H9 (cell line): Measurements from ENCODE around the gene FSIP1. TPM values are rescaled to one million over a fixed set of nuclear protein-coding genes. Genes with fewer than 3 reads are reported as not detected.

Experiments
- DNase-seq: peaks from one replicate; pipeline ENCODE4 v3.0.0-alpha.2; 2017
- H2AFZ ChIP-seq: one replicate; pipeline ENCODE4 v1.6.1; 2013; ENCODE audit warnings: mild to moderate bottlenecking, low read length, control low read depth, moderate library complexity
- H2AK5ac ChIP-seq: 2 replicates; pipeline ENCODE4 v1.6.1; 2013; ENCODE audit warnings: low read length, control low read depth, mixed read lengths; ENCODE audit not compliant: insufficient read length
- H2BK120ac ChIP-seq: one replicate; pipeline ENCODE4 v1.6.1; 2013; ENCODE audit warnings: low read depth, mild to moderate bottlenecking, low read length, control low read depth, inconsistent platforms; ENCODE audit not compliant: poor library complexity, severe bottlenecking
- H2BK12ac ChIP-seq: 2 replicates; pipeline ENCODE4 v1.6.1; 2013; ENCODE audit warnings: low read length, control low read depth, mixed read lengths, low read depth; ENCODE audit not compliant: insufficient read length
- H2BK15ac ChIP-seq: 2 replicates; pipeline ENCODE4 v1.6.1; 2013; ENCODE audit warnings: low read depth, low read length, control low read depth
- H2BK20ac ChIP-seq: one replicate; pipeline ENCODE4 v1.6.1; 2013; ENCODE audit warnings: low read depth, mild to moderate bottlenecking, low read length, control low read depth, inconsistent platforms; ENCODE audit not compliant: poor library complexity, severe bottlenecking
- H2BK5ac ChIP-seq: 2 replicates; pipeline ENCODE4 v1.6.1; 2013; ENCODE audit warnings: low read length, control low read depth, mixed read lengths; ENCODE audit not compliant: insufficient read length
- H3K14ac ChIP-seq: 2 replicates; pipeline ENCODE4 v1.6.1; 2013; ENCODE audit warnings: low read length, control low read depth; ENCODE audit not compliant: insufficient read depth
- H3K18ac ChIP-seq: 2 replicates; pipeline ENCODE4 v1.6.1; 2013; ENCODE audit warnings: low read depth, mild to moderate bottlenecking, mixed read lengths, low read length, control low read depth; ENCODE audit not compliant: insufficient read length
- H3K23ac ChIP-seq: 2 replicates; pipeline ENCODE4 v1.6.1; 2013; ENCODE audit warnings: low read length, control low read depth, mixed read lengths, low read depth; ENCODE audit not compliant: insufficient read length
- H3K23me2 ChIP-seq: 2 replicates; pipeline ENCODE4 v1.6.1; 2013; ENCODE audit warnings: low read depth, mild to moderate bottlenecking, mixed read lengths, low read length, control low read depth; ENCODE audit not compliant: insufficient read length, poor library complexity, severe bottlenecking
- H3K27ac ChIP-seq: 2 replicates; pipeline ENCODE4 v1.5.1; 2013; ENCODE audit warnings: low read length, control low read depth, mixed read lengths, low read depth; ENCODE audit not compliant: insufficient read length
- H3K27me3 ChIP-seq: 2 replicates; pipeline ENCODE4 v1.6.1; 2013; ENCODE audit warnings: low read length, control low read depth, inconsistent platforms; ENCODE audit not compliant: insufficient read depth
- H3K4ac ChIP-seq: 2 replicates; pipeline ENCODE4 v1.6.1; 2013; ENCODE audit warnings: low read depth, mild to moderate bottlenecking, control low read depth, inconsistent platforms, low read length, moderate library complexity
- H3K4me1 ChIP-seq: 2 replicates; pipeline ENCODE4 v1.6.1; 2013; ENCODE audit warnings: low read length, control low read depth, inconsistent platforms; ENCODE audit not compliant: insufficient read depth
- H3K4me2 ChIP-seq: 2 replicates; pipeline ENCODE4 v1.6.1; 2013; ENCODE audit warnings: low read length, control low read depth, mixed read lengths; ENCODE audit not compliant: insufficient read length, insufficient read depth
- H3K56ac ChIP-seq: 2 replicates; pipeline ENCODE4 v1.6.1; 2013; ENCODE audit warnings: low read depth, mild to moderate bottlenecking, mixed read lengths, low read length, control low read depth; ENCODE audit not compliant: insufficient read length
- H3K79me1 ChIP-seq: 2 replicates; pipeline ENCODE4 v1.6.1; 2013; ENCODE audit warnings: low read depth, mild to moderate bottlenecking, moderate library complexity, low read length, control low read depth, inconsistent platforms; ENCODE audit not compliant: insufficient read depth, poor library complexity, severe bottlenecking
- H3K79me2 ChIP-seq: 2 replicates; pipeline ENCODE4 v1.6.1; 2013; ENCODE audit warnings: low read length, control low read depth, inconsistent platforms; ENCODE audit not compliant: insufficient read depth
- H3K9ac ChIP-seq: 2 replicates; pipeline ENCODE4 v1.6.1; 2013; ENCODE audit warnings: low read length, control low read depth, mixed read lengths; ENCODE audit not compliant: insufficient read length; ENCODE audit errors: extremely low read depth
- H3K9me3 ChIP-seq: one replicate; pipeline ENCODE4 v1.6.1; 2013; ENCODE audit warnings: low read depth, low read length, inconsistent platforms; ENCODE audit not compliant: control insufficient read depth
- H3T11ph ChIP-seq: one replicate; pipeline ENCODE4 v1.6.1; 2013; ENCODE audit warnings: mild to moderate bottlenecking, low read length, control low read depth, inconsistent platforms
- H4K20me1 ChIP-seq: one replicate; pipeline ENCODE4 v1.6.1; 2013; ENCODE audit not compliant: control insufficient read depth, insufficient read length, insufficient read depth
- H4K5ac ChIP-seq: 2 replicates; pipeline ENCODE4 v1.6.1; 2013; ENCODE audit warnings: low read depth, mild to moderate bottlenecking, mixed read lengths, low read length, control low read depth; ENCODE audit not compliant: insufficient read length
- H4K8ac ChIP-seq: replicated peaks from 2 replicates; pipeline ENCODE4 v1.6.1; 2013; ENCODE audit warnings: low read length, control low read depth, mixed read lengths, low read depth; ENCODE audit not compliant: insufficient read length
- H4K91ac ChIP-seq: 2 replicates; pipeline ENCODE4 v1.6.1; 2013; ENCODE audit warnings: low read depth, mild to moderate bottlenecking, moderate library complexity, mixed read lengths, low read length, control low read depth; ENCODE audit not compliant: insufficient read length
- H3K27ac Mint-ChIP-seq, 3 experiments: 2 replicates in 2 of 3; 3 replicates in 1 of 3; pipeline ENCODE4 v1.8.0; 2020 to 2021; ENCODE audit warnings: mixed read lengths in 3 of 3, mild to moderate bottlenecking in 1 of 3, moderate library complexity in 1 of 3
- H3K27me3 Mint-ChIP-seq: 2 replicates; pipeline ENCODE4 v1.8.0; 2021; ENCODE audit warnings: low read depth, mild to moderate bottlenecking, moderate library complexity, mixed read lengths
- H3K36me3 Mint-ChIP-seq, 3 experiments: 2 replicates in 2 of 3; 3 replicates in 1 of 3; pipeline ENCODE4 v1.8.0; 2020 to 2021; ENCODE audit warnings: low read depth in 3 of 3, mixed read lengths in 3 of 3; ENCODE audit not compliant: insufficient read depth in 1 of 3
- H3K4me1 Mint-ChIP-seq, 2 experiments: 2 replicates each; pipeline ENCODE4 v1.8.0; 2020; ENCODE audit warnings: mixed read lengths in 2 of 2
- H3K4me3 Mint-ChIP-seq, 2 experiments: 2 replicates in 1 of 2; 3 replicates in 1 of 2; pipeline ENCODE4 v1.8.0; 2020 to 2021; ENCODE audit warnings: mild to moderate bottlenecking in 2 of 2, mixed read lengths in 2 of 2, moderate library complexity in 1 of 2
- H3K9me3 Mint-ChIP-seq, 2 experiments: 2 replicates in 1 of 2; 3 replicates in 1 of 2; pipeline ENCODE4 v1.8.0; 2020; ENCODE audit warnings: mild to moderate bottlenecking in 2 of 2, mixed read lengths in 2 of 2, moderate library complexity in 1 of 2
- WGBS: extraction: QIAGEN DNeasy Blood & Tissue Kit; methylation state at CpG from one replicate; pipeline ENCODE4 v1.1.7; 2013; ENCODE audit warnings: missing lambda C conversion rate, low lambda C conversion rate, mixed read lengths; ENCODE audit not compliant: insufficient read length; ENCODE audit errors: extremely low coverage; 5-methylcytosine and 5-hydroxymethylcytosine counted together
- total RNA-seq: library from RNA; stranded (reverse); gene quantifications from 2 replicates; pipeline ENCODE4 v1.2.1, GENCODE V29; 2021
- TF ChIP-seq, protein P1 (sequence below): fragments of 200-600 bp; sonication (generic); conservative IDR thresholded peaks from 3 replicates; pipeline ENCODE4 v1.8.0; 2021; ENCODE audit warnings: antibody characterized with exemption, mild to moderate bottlenecking

FSIP1 gene
- total RNA-seq, 1 experiment from 2014 or later = 0.96 TPM

DNA sequence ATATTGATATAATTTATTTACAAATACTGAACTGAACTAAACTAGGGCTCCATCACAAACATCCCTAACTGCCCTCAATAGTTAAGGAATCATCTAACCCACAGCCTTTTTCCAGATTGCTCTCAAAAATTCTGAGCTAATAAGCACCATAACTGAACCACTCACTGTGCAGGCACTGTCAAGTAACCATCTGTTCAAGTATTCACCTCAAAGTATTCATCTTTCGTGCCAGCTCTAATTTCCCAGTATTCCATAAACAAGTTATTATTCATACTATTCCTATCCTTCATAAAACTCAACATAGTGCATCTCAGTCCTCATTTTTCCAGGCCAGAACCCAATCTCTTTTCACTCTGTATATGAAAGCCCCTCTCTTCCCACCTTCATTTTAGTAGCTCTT is 160.7 kb downstream of the FSIP1 start:
- H3K79me2 ChIP-seq = no peaks in the 10 kb centered on the region
- H3K9ac ChIP-seq = no peak overlapping the region
- H3K79me1 ChIP-seq = no peaks in the 10 kb centered on the region
- H3K23me2 ChIP-seq = no peaks in the 10 kb centered on the region
- peaks cover 2 to 3% of the 10 kb centered on the region in 2 experiments; a peak in 4 of 5 replicates for H3K9me3 Mint-ChIP-seq
- no peak overlapping the region for H3K14ac ChIP-seq
- no peak overlapping the region for H3K23ac ChIP-seq
- H3K4me3 Mint-ChIP-seq = no peak overlapping the region
- H2AFZ ChIP-seq = no peak overlapping the region
- no peak overlapping the region for H3K27ac Mint-ChIP-seq
- H3K4me1 Mint-ChIP-seq = no peaks in the 10 kb centered on the region
- H3K56ac ChIP-seq = no peak overlapping the region
- H3K36me3 Mint-ChIP-seq = no peaks in the 10 kb centered on the region
- no peak overlapping the region for H4K5ac ChIP-seq
- H2BK12ac ChIP-seq = no peak overlapping the region
- H3K4me2 ChIP-seq = no peak overlapping the region
- TF ChIP-seq, protein P1, sequence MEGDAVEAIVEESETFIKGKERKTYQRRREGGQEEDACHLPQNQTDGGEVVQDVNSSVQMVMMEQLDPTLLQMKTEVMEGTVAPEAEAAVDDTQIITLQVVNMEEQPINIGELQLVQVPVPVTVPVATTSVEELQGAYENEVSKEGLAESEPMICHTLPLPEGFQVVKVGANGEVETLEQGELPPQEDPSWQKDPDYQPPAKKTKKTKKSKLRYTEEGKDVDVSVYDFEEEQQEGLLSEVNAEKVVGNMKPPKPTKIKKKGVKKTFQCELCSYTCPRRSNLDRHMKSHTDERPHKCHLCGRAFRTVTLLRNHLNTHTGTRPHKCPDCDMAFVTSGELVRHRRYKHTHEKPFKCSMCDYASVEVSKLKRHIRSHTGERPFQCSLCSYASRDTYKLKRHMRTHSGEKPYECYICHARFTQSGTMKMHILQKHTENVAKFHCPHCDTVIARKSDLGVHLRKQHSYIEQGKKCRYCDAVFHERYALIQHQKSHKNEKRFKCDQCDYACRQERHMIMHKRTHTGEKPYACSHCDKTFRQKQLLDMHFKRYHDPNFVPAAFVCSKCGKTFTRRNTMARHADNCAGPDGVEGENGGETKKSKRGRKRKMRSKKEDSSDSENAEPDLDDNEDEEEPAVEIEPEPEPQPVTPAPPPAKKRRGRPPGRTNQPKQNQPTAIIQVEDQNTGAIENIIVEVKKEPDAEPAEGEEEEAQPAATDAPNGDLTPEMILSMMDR = no peak
- H3K9me3 ChIP-seq = no peaks in the 10 kb centered on the region
- H4K91ac ChIP-seq = no peak overlapping the region
- H4K8ac ChIP-seq = no peak overlapping the region
- no peaks in the 10 kb centered on the region; the same call in none of the 2 replicates for H3K27me3 Mint-ChIP-seq
- no peak overlapping the region for H3K4ac ChIP-seq
- WGBS = no CpG with 5 or more reads among the region's 1 CpG
- no peak overlapping the region for H2BK15ac ChIP-seq
- H2AK5ac ChIP-seq = no peak overlapping the region
- DNase-seq = no peak
- H3K27me3 ChIP-seq = no peaks in the 10 kb centered on the region
- no peak overlapping the region for H3K18ac ChIP-seq
- no peaks in the 10 kb centered on the region for H3K4me1 ChIP-seq
- no peak overlapping the region for H3K27ac ChIP-seq
- no peaks in the 10 kb centered on the region for H4K20me1 ChIP-seq
- H2BK120ac ChIP-seq = no peak overlapping the region
- no peak overlapping the region for H2BK20ac ChIP-seq
- no peak overlapping the region for H2BK5ac ChIP-seq
- H3T11ph ChIP-seq = no peak overlapping the region
